EH (cell line): ENCODE measurements around the gene DNM2.

Source experiments
- DNase-seq: peaks from one replicate; pipeline ENCODE4 v3.0.0-alpha.2; 2015; ENCODE audit warnings: low read depth

Gene DNM2

DNA sequence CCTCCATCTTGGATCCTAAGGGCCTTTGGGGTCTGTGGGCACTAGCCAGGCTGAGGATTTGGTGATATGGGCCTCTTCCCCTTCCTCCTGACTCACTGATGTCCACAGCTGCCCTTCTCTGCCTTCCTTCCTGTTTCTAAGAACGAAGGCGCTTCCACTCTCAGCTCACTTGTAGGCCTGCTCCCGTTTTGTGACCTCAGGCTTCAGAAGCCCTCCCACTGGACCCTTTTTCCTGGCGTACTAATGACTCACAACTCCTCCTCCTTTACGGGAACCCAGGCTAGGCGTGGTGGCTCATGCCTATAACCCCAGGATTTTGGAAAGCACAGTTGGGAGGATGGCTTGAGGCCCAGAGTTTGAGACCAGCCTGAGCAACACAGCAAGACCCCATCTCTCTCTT, 62.5 kb downstream of the DNM2 start:
- DNase-seq: peak; percentile 69

DNA sequence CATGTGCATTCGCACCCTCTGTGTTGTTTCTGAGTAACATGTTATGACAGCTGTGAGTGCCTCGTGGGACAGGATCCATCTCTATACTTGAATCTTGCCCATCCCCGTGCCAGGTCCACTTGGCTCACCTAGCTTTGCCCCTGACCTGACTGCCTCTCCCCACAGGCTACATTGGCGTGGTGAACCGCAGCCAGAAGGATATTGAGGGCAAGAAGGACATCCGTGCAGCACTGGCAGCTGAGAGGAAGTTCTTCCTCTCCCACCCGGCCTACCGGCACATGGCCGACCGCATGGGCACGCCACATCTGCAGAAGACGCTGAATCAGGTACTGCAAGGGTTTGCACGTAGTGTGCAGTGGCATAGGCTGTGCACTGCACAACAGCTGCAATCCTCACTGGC, 64.9 kb downstream of the DNM2 start:
- DNase-seq: no peak

DNA sequence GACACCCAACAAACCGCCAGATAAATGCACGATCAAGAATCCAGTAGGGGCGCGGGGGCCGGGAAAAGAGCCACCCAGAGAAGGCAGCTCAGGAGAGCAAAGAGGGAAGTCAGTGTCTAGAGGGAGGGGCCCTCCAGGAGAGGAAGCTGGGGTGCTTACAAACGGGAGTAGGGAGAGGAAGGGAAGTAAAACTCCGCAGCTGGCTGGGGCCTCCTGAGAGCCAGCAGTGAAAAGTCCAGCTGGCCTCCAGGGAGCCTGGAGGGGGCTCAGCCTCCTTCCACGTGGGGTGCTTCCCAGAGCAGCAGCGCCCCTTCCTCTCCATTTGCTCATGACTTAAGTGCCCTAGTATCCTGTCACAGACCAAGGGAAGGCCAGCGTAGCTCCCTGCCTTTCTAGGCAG, 66.4 kb downstream of the DNM2 start:
- DNase-seq: no peak

DNA sequence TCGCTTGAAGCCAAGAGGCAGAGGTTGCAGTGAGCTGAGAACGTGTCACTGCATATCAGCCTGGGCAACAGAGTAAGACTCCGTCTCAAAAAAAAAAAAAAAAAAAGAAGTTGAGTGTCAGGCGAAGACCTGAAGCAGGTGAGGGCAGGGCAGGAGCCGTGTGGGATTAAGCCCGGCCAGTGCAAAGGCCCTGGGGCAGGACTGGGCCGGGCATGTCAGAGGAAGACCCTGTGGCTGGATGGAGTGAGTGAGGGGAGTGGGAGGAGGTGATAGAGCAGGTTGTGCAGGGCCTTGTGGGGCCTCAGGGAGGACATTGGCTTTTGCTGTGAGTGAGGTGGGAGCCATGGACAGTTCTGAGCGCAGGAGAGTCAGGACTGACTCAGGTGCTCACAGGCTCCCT, 70.3 kb downstream of the DNM2 start:
- no peak for DNase-seq

DNA sequence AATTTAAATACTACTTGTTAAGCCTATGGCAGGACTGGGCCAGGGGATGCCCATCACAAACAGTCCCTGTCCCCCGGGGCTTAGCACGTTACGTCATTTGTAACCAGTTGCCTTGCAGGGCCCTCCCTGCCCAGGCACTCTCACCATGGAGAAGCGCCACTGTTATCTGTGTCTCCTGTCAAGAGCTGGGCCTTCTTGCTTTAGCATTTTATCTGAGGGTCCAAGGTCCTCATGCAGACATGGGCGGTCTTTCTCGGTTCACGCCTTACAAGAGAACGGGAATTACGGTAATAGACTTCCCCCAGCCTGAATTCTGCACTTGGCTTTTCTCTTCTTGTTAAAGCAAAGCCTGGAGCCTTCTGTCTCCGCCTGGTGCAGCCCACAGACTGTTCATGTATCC, 72.0 kb downstream of the DNM2 start:
- no peak for DNase-seq

DNA sequence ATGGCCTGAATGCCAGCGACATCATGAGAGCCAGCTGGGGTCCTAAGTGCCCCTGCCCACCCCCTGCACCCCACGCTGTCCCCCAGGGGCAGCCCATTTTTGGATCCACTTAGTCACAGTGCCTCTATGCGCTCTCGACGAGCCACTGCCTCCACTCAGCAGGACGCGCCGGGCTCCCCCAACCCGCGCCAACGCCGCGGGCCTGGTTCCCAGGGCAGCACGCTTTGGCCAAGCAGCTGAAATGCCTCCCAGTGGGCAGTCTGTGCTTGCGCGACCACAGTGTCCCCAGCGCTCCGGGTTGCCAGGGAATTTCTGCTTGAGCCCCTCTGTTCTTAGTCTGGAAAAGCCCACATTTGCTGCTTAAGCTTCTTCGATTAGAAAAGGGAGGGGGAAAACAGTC, 78.8 kb downstream of the DNM2 start:
- DNase-seq: no peak

DNA sequence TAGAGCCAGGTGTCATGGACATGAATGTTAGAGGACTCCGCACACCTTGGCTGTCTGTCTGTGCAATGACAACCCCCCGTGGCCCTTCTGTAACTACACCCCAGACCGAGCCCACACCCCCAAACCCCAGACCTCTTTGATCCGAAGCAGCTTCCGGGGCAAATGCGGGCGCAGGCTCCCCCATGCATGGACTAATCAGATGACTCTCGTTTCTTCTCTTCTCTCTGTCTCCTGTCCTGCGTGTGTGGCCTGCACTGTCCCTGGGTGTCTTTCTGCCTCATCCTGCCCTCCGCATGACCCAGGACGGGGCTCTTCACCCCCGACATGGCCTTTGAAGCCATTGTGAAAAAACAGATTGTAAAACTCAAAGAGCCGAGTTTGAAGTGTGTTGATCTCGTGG, 79.2 kb downstream of the DNM2 start:
- DNase-seq: no peak

DNA sequence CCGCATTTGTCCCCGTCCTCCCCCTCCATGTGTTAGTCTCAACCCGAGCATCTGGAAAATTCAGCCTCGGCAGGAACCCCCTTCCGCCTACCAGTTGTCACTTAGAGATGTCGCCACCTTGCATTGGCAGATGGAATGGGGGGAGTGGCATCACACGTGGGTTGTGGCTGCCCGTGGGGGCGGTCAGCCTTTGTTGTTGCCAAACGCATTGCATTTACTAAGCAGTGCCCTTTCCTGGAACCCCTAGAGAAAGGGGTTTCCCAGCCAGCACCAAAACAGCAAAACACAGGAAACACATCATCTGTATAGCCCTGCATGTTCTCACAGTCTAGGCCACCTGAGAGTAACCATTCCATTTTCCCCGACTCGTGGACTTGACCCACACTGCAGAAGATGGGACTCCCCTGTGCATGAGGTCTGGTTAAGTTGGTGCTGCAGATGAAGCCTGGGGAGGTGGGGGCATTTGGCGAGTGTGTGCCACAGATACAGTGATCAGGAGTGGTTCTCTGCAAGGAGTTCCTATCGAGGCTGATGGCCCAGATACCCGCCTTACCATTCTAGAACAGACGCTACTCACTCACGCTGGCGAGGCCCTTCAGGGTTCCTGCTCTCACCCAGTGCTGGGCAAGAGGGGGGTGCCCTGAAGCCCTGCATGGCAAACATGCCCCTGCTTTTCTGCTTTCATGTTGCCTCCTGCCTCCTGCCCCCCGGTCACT, 79.8 kb downstream of the DNM2 start:
- no peak for DNase-seq

DNA sequence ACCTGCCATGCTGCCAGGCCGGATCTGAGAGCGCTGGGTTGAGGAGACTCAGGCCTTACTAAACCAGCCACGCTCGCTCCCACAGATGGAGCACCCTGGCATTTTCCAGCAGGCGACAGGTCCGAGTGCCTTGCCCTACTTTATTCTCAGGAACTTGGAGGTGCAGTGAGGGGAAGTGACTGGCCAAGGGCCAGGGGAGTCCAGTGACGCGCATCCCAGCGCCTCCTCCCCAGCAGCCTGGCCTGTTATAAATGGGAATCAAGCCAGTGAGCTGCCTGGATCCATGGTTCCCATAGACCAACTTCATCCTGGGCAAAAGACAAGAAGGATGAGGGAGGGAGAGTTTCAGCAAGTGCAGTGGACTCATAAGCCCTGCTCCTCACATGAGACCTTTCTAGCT, 82.6 kb downstream of the DNM2 start:
- no peak for DNase-seq

DNA sequence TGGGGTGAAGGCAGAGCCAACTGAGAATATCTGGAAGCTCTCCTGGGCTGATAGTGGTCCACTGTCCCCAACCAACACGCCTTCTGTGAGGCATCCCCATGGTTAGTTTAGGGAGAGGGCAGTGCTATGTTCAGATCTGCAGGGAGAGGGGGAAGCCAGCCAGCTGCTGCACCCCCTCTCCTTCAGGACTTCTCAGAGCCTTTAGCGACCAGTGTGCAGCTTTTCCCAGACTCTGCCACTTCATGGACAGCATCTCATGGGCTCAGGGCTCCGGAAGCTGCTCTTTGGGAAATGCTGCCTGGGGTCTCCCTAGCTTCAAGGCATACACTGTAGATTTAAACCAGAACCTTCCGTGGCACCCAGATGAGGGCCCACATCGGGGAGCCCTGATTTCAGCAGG, 84.6 kb downstream of the DNM2 start:
- no peak for DNase-seq

DNA sequence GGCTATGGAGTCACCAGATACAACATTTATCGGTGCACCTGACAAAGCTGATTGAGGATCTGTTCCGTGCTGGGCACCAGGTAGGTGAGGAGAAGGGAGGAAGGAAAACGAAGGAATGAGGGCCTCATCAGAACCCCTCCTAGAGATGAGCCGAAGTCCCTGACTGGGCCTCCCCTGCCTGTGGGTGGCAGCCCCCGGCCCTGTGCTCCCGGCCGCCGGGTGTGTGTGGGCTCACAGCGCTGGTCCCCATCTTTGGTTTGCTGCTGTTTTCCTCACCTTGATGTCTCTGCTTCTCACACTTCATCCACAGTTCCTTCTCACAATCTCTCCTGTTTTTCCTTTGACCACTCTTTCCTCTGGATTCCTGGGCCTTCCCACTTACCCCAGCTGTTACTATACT, 85.4 kb downstream of the DNM2 start:
- DNase-seq: no peak

DNA sequence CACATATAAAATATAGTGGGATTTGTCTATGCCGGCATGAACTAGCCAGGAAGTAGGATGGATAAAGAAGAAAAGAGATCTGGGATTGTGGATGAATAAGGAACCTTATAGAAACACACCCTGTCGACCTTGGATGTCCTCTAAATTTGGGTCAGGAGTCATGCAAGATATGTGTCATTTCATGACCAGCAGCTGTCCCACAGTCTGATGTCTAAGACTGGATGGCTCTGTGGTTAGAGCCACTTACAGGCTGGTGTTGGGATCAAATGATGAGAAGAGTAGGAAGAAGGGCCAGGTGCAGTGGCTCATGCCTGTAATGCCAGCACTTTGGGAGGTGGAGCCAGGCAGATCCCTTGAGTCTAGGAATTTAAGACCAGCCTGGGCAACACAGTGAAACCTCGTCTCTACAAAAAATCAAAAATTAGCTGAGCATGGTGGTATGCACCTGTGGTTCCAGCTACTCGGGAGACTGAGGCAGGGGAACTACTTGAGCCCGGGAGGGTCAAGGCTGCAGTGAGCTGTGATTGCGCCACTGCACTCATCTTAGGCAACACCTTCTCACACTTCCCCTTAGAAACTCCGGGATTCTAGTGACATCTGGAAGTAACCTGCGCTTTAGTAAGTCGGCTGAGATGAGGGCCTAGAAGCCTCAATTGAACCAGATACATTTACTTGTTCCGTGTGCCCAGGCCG, 87.3 kb downstream of the DNM2 start:
- no peak for DNase-seq

DNA sequence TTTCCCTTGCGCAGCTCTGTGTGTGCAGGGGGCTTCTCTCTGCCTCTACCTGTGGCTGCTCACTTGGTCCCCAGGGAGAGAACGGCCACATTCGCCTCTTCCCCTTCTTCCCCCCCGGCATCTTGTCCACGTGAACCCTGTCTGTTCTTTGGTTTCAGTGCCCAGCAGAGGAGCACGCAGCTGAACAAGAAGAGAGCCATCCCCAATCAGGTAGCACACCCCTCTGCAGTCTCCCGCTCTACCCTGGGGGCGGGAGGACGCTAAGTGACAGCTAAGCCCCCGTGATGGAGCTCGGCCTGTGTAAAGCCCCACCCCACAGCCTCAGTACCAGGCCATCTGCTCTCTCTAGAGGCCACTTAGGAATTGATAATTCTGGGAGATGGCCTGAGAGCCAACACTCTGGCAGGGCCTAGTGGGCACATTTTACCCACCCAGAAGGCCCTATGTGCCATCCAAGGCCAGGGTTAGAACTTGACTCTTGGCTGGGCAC, 87.9 kb downstream of the DNM2 start:
- no peak for DNase-seq

DNA sequence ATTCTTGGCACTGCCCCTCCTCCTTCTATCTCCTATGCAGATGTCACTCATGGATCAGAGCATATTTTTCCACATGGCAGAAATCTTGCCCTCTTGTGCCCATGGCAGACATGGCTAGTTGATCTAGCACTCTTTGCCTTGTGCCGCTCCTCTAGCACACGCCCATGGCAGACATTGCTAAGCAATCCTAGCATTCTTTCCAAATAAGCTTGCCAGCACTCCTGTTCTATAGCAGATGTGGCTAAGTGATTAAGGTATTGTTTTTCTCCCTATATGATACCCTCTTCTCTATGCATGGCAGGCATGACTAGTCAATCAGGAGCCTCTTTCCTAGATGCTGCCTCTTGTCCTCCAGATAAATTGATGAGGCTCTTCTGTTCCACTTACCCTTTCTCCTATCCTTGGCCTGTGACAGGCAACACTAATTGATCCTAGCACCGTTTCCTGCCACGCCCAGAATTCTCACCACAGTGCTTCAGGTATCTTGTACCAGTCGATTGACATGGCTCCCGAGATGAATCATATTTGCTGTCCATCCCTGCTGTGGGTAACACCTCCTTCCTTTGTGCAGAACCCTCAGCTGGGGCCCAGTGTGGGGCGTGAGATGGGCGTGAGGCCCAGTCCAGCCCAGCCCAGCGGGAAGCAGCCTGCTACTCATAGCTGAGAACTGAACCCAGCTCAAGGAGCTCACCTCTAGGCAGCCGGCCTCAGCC, 91.2 kb downstream of the DNM2 start:
- DNase-seq: peak; percentile 63

DNA sequence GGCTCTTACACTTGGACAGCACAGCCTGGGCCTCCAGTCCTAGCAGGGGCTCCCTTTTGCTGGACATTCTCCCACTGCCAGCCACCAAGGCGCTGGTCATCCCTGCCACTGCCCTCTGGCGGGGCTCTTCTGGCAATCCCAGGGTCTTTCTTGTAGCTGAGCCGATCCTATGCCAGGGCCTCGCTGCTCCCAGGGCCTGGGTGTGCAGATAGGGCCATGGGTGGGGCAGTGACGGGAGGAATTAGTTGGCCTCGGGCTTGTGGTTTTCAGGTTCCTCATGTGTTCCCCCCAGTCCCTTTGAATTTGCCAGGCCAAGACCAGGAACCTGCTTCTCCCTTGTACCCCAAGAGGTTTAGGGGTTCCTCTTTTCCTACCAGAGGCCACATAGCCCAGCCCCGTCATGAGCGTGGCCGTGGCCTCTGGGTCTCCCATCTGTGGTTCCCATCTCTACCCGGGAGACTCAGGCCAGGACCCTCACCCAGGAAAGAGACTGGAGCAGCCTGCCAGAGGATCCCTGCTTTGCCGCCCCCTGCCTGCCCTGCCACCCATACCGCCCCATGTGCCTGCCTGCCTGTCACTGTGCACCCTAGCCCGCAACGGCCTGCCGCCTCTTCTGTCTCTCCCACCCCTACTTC, 91.9 kb downstream of the DNM2 start:
- DNase-seq: no peak

DNA sequence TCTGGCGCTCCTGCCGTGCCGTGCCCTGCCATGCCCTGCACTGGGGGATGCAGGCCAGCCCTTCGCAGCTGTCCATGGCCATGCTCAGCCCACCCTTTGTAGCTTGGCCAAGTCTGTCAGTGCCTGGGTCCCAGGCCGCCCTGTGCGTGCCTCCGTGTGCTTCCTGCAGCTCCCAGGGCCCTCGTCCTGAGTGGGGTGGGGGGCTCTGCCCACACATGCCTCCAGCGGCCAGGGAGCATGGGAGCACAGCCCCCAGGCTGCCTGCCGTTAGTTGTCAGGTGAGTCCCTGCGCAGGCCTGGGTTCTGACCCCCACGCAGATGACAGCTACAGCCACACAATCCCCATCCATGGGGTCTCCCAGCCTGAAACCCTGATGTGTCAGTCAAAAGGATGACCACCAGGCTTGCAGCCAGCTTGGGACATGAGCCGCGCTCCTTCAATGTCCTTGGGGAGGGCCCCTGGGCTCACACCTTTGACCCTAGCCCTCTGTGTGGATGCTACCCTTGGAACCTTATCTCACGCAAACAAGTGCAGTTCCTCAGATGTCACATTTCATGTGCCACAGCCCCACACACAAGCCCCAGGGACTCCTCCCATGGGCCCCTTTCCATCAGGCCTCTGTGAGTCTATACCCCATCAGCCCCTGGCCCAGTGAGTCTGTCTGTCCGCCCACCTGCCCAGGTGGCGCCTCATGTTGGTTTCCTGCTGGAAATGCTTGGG, 93.7 kb downstream of the DNM2 start:
- no peak for DNase-seq

DNA sequence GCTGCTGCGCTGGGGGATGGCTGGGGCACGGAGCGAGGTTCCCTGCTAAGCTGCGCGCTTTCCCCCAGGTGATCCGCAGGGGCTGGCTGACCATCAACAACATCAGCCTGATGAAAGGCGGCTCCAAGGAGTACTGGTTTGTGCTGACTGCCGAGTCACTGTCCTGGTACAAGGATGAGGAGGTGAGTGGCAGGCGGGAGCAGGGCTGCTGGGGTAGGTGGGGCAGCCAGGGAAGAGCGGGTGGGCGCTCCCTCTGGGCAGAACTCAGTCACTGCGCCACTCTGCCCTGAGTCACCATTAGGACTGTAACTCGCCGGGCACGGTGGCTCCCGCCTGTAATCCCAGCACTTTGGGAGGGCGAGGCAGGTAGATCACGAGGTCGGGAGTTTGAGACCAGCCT, 94.3 kb downstream of the DNM2 start:
- peak; percentile 26 for DNase-seq

DNA sequence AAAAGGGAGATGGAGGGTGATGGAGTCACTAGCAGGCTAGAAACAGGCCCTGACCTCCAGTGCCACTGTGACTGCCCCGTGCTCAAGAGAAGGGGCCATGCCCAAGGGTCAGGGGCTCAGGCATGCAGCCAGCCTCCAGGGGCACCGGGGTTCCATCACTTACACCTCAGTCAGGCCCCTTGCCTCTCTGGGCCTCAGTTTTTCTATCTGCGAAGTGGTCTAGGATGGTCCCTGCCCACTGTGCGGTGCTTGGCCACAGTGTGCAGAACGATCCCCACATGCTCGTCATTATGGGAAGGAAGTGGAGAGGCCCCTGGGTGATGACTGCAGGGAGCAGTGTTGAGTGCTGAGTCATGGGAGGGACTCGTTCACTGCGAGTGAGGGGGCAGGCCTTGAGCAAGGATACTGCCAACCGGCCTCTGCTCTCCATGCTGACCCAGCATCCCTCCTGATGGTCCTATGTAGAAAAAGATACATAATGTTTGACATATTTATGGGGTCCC, 95.1 kb downstream of the DNM2 start:
- peak; percentile 98 for DNase-seq

DNA sequence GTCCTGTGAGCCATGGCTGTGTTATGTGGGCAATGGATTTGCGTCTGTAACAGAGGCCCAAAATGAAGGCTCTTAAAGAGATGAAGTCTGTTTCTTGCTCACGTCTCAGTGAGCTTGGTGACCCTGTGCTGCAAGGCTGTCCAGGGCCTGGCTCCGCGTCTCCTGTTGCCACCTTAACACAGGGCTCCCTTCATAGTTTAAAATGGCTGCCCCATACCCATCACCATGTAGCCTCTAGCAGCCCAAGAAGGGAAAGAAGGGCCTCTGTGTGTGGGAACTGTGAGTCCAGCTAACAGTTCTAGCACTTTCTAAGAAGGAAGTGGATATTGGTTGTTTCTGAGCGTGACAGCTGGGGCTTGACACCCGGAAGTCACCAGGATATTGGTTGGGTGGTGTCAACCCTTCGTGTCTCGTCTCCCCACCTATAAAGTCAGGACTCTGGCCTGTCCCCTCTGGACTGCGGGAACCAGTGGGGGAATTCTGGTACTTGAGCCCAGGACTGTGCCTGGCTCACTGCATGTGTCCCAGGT, 97.2 kb downstream of the DNM2 start:
- DNase-seq: no peak

DNA sequence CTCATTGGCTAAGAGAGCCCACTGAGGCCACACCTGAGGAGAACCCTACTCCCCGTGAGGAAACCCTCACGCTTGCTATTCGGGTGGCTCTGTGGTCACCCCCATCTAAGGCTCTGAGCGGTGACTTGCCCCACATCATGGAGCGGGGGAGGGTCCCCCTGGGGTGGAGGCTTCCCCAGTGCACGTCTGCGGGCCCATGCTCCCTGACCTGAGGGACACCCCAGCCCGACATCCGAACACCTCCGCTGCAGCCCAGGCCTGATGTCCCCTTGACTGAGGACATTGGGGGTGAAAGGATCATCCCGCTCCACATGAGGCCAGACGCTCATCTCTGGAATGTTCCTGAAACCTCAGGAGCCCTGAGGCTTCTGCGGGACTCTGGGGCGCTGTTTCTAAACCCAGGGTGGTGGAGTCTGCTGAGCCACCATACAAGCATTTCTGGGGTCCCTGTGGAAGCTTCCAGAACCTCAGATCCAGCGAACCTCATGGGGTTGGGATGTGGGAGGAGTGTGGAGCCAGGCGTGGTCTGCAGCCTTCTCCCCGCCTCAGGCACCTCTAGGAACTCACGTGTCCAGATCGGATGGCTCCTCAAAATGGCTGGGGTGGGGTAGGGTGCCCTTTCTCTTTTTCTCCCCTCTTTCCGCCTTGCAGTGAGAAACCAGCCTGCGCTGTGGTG, 98.2 kb downstream of the DNM2 start:
- peak; percentile 76 for DNase-seq

DNA sequence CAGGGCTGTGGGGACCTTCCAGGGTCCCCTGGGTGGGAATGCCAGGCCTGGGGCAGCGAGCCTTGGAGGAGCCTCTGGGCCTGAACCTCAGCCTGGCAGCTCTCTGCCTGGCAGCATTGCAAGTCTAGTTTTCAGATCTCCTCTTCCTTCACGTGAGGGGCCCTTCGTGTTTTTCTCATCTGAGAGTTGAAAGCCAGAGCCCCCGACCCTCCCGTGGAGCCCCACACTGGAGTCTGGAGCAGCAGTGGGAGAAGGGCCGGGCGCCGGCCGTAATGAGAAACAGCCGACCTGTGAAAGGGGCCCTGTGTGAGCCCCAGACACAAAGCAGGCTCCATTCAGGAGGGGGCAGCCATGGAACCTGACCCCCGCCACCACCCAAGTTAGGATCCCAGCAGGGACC, 98.8 kb downstream of the DNM2 start:
- DNase-seq: peak; percentile 22
